Jurkat, Clone E6-1 (cell line): ENCODE measurements around the gene ATP5PD.
"Not testable (repeated sequence)": the region's sequence is repeated elsewhere in the genome, so short reads cannot be mapped to it uniquely, and the experiment has no call there.

Source experiments
- DNase-seq: peaks from one replicate; pipeline ENCODE4 v3.0.0-alpha.2; 2011; ENCODE audit warnings: low read depth, low spot score
- H3K4me3 ChIP-seq: 2 replicates; pipeline ENCODE4 v1.5.1; 2011; ENCODE audit warnings: mild to moderate bottlenecking, low read length, control low read depth, moderate library complexity

The ATP5PD gene

GRCh38 chr17:75031972-75032719, 14.6 kb downstream of the ATP5PD start:
- no peak overlapping the region for H3K4me3 ChIP-seq
- DNase-seq, result no peak

- no peak for DNase-seq
- H3K4me3 ChIP-seq, result no peak overlapping the region
Observed at GRCh38 chr17:75030161-75030560, 16.6 kb downstream of the ATP5PD start.

GRCh38 chr17:75026650-75027049, 20.1 kb downstream of the ATP5PD start:
- not testable (repeated sequence) for DNase-seq, H3K4me3 ChIP-seq

GRCh38 chr17:75025398-75025734, 21.4 kb downstream of the ATP5PD start:
- DNase-seq, result peak; percentile 87
- not testable (repeated sequence) for H3K4me3 ChIP-seq

- no peak for DNase-seq
- H3K4me3 ChIP-seq, result no peak overlapping the region
Observed at GRCh38 chr17:75024686-75025397, 21.9 kb downstream of the ATP5PD start.

- H3K4me3 ChIP-seq, result no peak overlapping the region
Observed at GRCh38 chr17:75020331-75021110, 26.2 kb downstream of the ATP5PD start.

GRCh38 chr17:75019710-75020109, 27.1 kb downstream of the ATP5PD start:
- DNase-seq, result no peak
- no peak overlapping the region for H3K4me3 ChIP-seq

More at GRCh38 chr17:75020331-75021110, 26.2 kb downstream of the ATP5PD start:
- no peak for DNase-seq

- H3K4me3 ChIP-seq, result no peak overlapping the region
- no peak for DNase-seq
Observed at GRCh38 chr17:75019146-75019545, 27.6 kb downstream of the ATP5PD start.

- DNase-seq, result no peak
- peak overlapping the region; percentile 79 for H3K4me3 ChIP-seq
Observed at GRCh38 chr17:75013092-75013559, 33.6 kb downstream of the ATP5PD start.

GRCh38 chr17:75012346-75013091, 34.2 kb downstream of the ATP5PD start, which contains the start of gene MRPL58:
Gene MRPL58 (plus strand): TSS chr17:75012670. CDS start chr17:75012687, 17 bp downstream.
- DNase-seq, result peak; percentile 73
- H3K4me3 ChIP-seq, result peak within 1 kb of the TSS; percentile 79

GRCh38 chr17:75012096-75012345, 34.7 kb downstream of the ATP5PD start:
- DNase-seq, result no peak
- H3K4me3 ChIP-seq, result peak overlapping the region; percentile 79

- DNase-seq, result no peak
- no peak overlapping the region for H3K4me3 ChIP-seq
Observed at GRCh38 chr17:75011401-75012095, 35.2 kb downstream of the ATP5PD start.

- DNase-seq, result no peak
- no peak overlapping the region for H3K4me3 ChIP-seq
Observed at GRCh38 chr17:75010683-75011400, 35.9 kb downstream of the ATP5PD start.

GRCh38 chr17:75009139-75009724, 37.5 kb downstream of the ATP5PD start:
- H3K4me3 ChIP-seq, result no peak overlapping the region
- no peak for DNase-seq

- no peak overlapping the region for H3K4me3 ChIP-seq
- DNase-seq, result peak; percentile 50
Observed at GRCh38 chr17:75008373-75008772, 38.4 kb downstream of the ATP5PD start.

- no peak overlapping the region for H3K4me3 ChIP-seq
- DNase-seq, result no peak
Observed at GRCh38 chr17:75006653-75007052, 40.1 kb downstream of the ATP5PD start.

- not testable (repeated sequence) for DNase-seq
Observed at GRCh38 chr17:75006084-75006483, 40.7 kb downstream of the ATP5PD start.

GRCh38 chr17:75005291-75005690, 41.5 kb downstream of the ATP5PD start:
- H3K4me3 ChIP-seq, result no peak overlapping the region
- DNase-seq, result no peak

More at GRCh38 chr17:75006084-75006483, 40.7 kb downstream of the ATP5PD start:
- not testable (repeated sequence) for H3K4me3 ChIP-seq
